GM23338 (cell line): ENCODE measurements around the gene NADK. TPM values are rescaled to one million over a fixed set of nuclear protein-coding genes. Genes with fewer than 3 reads are reported as not detected.

ENCODE experiments used
- ATAC-seq: fragments of 200-7000 bp; cut with Tn5 transposase; 3 replicates; pipeline ENCODE4 v1.9.1; 2020
- DNase-seq: peaks from one replicate; pipeline ENCODE4 v3.0.0-alpha.2; 2015; ENCODE audit warnings: low spot score
- H2AFZ ChIP-seq: fragments of 200-600 bp; sonication (generic); 2 replicates; pipeline ENCODE4 v1.8.0; 2016; ENCODE audit warnings: antibody characterized with exemption, mild to moderate bottlenecking, moderate library complexity
- H3F3A ChIP-seq: fragments of 200-600 bp; sonication (generic); replicated peaks from 2 replicates; pipeline ENCODE4 v1.8.0; 2017; ENCODE audit warnings: antibody characterized with exemption, mixed run types, low read depth
- H3K27ac ChIP-seq: fragments of 200-600 bp; sonication (generic); 2 replicates; pipeline ENCODE4 v1.6.1; 2016; ENCODE audit warnings: low read depth
- H3K27me3 ChIP-seq: fragments of 200-600 bp; sonication (generic); 2 replicates; pipeline ENCODE4 v1.8.0; 2016; ENCODE audit warnings: mild to moderate bottlenecking, mixed run types, moderate library complexity; ENCODE audit not compliant: insufficient read depth
- H3K36me3 ChIP-seq: fragments of 200-600 bp; sonication (generic); 2 replicates; pipeline ENCODE4 v1.8.0; 2016; ENCODE audit warnings: mild to moderate bottlenecking; ENCODE audit not compliant: insufficient read depth
- H3K4me1 ChIP-seq: fragments of 200-600 bp; sonication (generic); 2 replicates; pipeline ENCODE4 v1.8.0; 2016; ENCODE audit warnings: mild to moderate bottlenecking, moderate library complexity; ENCODE audit not compliant: insufficient read depth
- H3K4me2 ChIP-seq: fragments of 200-600 bp; sonication (generic); 2 replicates; pipeline ENCODE4 v1.7.1; 2017; ENCODE audit warnings: mixed run types
- H3K4me3 ChIP-seq: fragments of 200-600 bp; sonication (generic); 2 replicates; pipeline ENCODE4 v1.6.1; 2016; ENCODE audit warnings: mixed run types
- H3K79me2 ChIP-seq: fragments of 200-600 bp; sonication (generic); replicated peaks from 2 replicates; pipeline ENCODE4 v1.8.0; 2017; ENCODE audit warnings: mild to moderate bottlenecking; ENCODE audit not compliant: insufficient read depth
- H3K9me2 ChIP-seq: fragments of 200-600 bp; sonication (generic); 2 replicates; pipeline ENCODE4 v1.8.0; 2017; ENCODE audit not compliant: insufficient read depth
- H4K20me1 ChIP-seq: fragments of 200-600 bp; sonication (generic); replicated peaks from 2 replicates; pipeline ENCODE4 v1.8.0; 2017; ENCODE audit warnings: mild to moderate bottlenecking; ENCODE audit not compliant: insufficient read depth
- H3K27ac Mint-ChIP-seq: 2 replicates; pipeline ENCODE4 v1.8.0; 2020; ENCODE audit warnings: inconsistent platforms, mild to moderate bottlenecking, moderate library complexity, mixed read lengths
- H3K27me3 Mint-ChIP-seq: 3 replicates; pipeline ENCODE4 v1.8.0; 2022; ENCODE audit warnings: low read depth, mild to moderate bottlenecking, moderate library complexity, mixed read lengths, inconsistent platforms; ENCODE audit not compliant: insufficient read depth, poor library complexity
- H3K36me3 Mint-ChIP-seq: 3 replicates; pipeline ENCODE4 v1.8.0; 2021; ENCODE audit warnings: low read depth, mild to moderate bottlenecking, inconsistent platforms, moderate library complexity, mixed read lengths
- H3K4me1 Mint-ChIP-seq: 3 replicates; pipeline ENCODE4 v1.8.0; 2020; ENCODE audit warnings: mild to moderate bottlenecking, inconsistent platforms, mixed read lengths
- H3K4me3 Mint-ChIP-seq: 3 replicates; pipeline ENCODE4 v1.8.0; 2021; ENCODE audit warnings: moderate library complexity, mild to moderate bottlenecking, inconsistent platforms, mixed read lengths
- H3K9me3 Mint-ChIP-seq: 3 replicates; pipeline ENCODE4 v1.8.0; 2020; ENCODE audit warnings: moderate library complexity, mild to moderate bottlenecking, inconsistent platforms, mixed read lengths
- EZH2 ChIP-seq: fragments of 200-600 bp; sonication (generic); IDR thresholded peaks from one replicate; pipeline ENCODE4 v1.8.0; 2017; ENCODE audit warnings: antibody characterized with exemption, mild to moderate bottlenecking, low read depth; ENCODE audit not compliant: unreplicated experiment
- JUNB ChIP-seq: IDR thresholded peaks from one replicate; pipeline ENCODE4 v1.6.1; 2016; ENCODE audit warnings: antibody characterized with exemption; ENCODE audit not compliant: unreplicated experiment
- NANOG ChIP-seq: IDR thresholded peaks from 2 replicates; pipeline ENCODE4 v1.6.1; 2016; ENCODE audit warnings: antibody characterized with exemption, borderline replicate concordance
- POLR2AphosphoS5 ChIP-seq: IDR thresholded peaks from 2 replicates; pipeline ENCODE4 v1.6.1; 2016; ENCODE audit warnings: antibody characterized with exemption, low read depth
- ZNF114 ChIP-seq: fragments of 250-450 bp; sonication (Bioruptor Pico); IDR thresholded peaks from 2 replicates; pipeline ENCODE4 v1.5.0; 2020; ENCODE audit warnings: mild to moderate bottlenecking, moderate library complexity
- polyA plus RNA-seq: library from polyadenylated mRNA; unstranded; fragments of >200 nt; fragmentation: Nextera tagmentation; extraction: Ambion mirVana; gene quantifications from 2 replicates; pipeline ENCODE4 v1.2.1, GENCODE V29; 2016
- total RNA-seq: library from RNA; depleted of rRNA; stranded (reverse); fragments of >200 nt; shearing (Covaris generic); gene quantifications from 2 replicates; pipeline ENCODE4 v1.2.3, GENCODE V29; 2014
- TF ChIP-seq, protein P1 (sequence below): IDR thresholded peaks from one replicate; pipeline ENCODE4 v1.6.1; 2018; ENCODE audit warnings: antibody characterized with exemption; ENCODE audit not compliant: unreplicated experiment
- TF ChIP-seq, protein P2 (sequence below): IDR thresholded peaks from 2 replicates; pipeline ENCODE4 v1.6.1; 2016; ENCODE audit warnings: antibody characterized with exemption
- TF ChIP-seq, protein P3 (sequence below), 2 experiments: fragments of 200-600 bp in 1 of 2; sonication (generic) in 1 of 2; conservative IDR thresholded peaks; 2 replicates each; pipeline versions ENCODE4 v1.5.1 to v1.6.1; 2016 to 2017; ENCODE audit warnings: antibody characterized with exemption in 2 of 2, low read depth in 2 of 2, mild to moderate bottlenecking in 2 of 2, moderate library complexity in 1 of 2

The NADK gene
- total and polyA plus RNA-seq, 2 experiments from 2014 or later: 45.3 to 73.2 TPM

DNA sequence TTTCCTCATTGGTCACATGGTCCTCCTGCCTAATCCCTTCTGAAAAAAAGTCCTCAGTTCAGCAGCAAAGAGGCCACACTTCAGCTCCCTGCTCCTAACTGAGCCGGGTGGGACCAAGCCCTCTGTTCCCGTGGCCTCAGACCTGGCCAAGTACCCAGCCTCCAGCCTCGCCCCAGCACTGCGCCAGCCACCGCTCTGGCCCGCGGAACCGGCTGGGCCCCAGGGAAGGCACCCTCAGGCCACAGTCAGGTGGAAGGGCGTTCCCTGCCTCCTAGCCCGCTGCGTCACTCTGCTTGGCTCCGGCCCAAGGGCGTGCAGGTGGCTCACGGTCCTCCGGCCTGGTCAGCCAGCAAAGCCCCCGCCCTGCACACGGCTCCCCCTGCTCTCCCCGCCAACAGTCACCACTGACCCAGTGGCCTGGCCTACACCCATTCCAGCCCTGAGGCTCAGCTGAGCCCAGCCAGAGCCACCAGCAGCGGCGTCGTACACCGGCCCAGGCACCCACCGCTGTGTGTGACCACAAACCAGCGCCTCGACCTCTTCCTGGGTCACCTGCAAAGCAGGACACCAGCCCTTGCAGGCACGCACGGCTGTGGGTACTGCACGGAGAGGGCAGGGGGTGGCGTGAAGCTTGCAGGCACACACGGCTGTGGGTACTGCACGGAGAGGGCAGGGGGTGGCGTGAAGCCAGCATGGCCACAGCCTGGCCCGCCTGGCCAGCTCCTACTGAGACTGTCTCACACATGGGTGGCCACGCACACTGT, 19.4 kb downstream of the NADK start:
- Mint-ChIP-seq H3K9me3 (no peaks in the 10 kb centered on the region), H3K4me3 (no peak overlapping the region), H3K36me3 (peaks cover 78% of the 10 kb centered on the region), H3K27me3 (peaks cover 14% of the 10 kb centered on the region), H3K27ac (no peak overlapping the region), H3K4me1 (no peaks in the 10 kb centered on the region)
- H4K20me1 ChIP-seq: peaks cover 21% of the 10 kb centered on the region
- no peak overlapping the region for H3K4me3 ChIP-seq
- H3K79me2 ChIP-seq: peaks cover 38% of the 10 kb centered on the region
- ATAC-seq (no peak; the same call in 2 of the 3 replicates), DNase-seq (no peak)
- H3K27me3 ChIP-seq: no peaks in the 10 kb centered on the region
- H3K4me2 ChIP-seq: no peak overlapping the region
- no peak overlapping the region for H2AFZ ChIP-seq
- H3K36me3 ChIP-seq: peaks cover 16% of the 10 kb centered on the region; the same call in 1 of the 2 replicates
- TF ChIP-seq, protein P1, sequence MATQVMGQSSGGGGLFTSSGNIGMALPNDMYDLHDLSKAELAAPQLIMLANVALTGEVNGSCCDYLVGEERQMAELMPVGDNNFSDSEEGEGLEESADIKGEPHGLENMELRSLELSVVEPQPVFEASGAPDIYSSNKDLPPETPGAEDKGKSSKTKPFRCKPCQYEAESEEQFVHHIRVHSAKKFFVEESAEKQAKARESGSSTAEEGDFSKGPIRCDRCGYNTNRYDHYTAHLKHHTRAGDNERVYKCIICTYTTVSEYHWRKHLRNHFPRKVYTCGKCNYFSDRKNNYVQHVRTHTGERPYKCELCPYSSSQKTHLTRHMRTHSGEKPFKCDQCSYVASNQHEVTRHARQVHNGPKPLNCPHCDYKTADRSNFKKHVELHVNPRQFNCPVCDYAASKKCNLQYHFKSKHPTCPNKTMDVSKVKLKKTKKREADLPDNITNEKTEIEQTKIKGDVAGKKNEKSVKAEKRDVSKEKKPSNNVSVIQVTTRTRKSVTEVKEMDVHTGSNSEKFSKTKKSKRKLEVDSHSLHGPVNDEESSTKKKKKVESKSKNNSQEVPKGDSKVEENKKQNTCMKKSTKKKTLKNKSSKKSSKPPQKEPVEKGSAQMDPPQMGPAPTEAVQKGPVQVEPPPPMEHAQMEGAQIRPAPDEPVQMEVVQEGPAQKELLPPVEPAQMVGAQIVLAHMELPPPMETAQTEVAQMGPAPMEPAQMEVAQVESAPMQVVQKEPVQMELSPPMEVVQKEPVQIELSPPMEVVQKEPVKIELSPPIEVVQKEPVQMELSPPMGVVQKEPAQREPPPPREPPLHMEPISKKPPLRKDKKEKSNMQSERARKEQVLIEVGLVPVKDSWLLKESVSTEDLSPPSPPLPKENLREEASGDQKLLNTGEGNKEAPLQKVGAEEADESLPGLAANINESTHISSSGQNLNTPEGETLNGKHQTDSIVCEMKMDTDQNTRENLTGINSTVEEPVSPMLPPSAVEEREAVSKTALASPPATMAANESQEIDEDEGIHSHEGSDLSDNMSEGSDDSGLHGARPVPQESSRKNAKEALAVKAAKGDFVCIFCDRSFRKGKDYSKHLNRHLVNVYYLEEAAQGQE: no peak
- TF ChIP-seq, protein P2, sequence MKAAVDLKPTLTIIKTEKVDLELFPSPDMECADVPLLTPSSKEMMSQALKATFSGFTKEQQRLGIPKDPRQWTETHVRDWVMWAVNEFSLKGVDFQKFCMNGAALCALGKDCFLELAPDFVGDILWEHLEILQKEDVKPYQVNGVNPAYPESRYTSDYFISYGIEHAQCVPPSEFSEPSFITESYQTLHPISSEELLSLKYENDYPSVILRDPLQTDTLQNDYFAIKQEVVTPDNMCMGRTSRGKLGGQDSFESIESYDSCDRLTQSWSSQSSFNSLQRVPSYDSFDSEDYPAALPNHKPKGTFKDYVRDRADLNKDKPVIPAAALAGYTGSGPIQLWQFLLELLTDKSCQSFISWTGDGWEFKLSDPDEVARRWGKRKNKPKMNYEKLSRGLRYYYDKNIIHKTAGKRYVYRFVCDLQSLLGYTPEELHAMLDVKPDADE: no peak
- no peak for TF ChIP-seq NANOG
- no peak for TF ChIP-seq ZNF114 (CRISPR knock-in tag)
- TF ChIP-seq POLR2AphosphoS5: no peak
- H3K27ac ChIP-seq: no peak overlapping the region
- no peaks in the 10 kb centered on the region for H3K4me1 ChIP-seq
- no peaks in the 10 kb centered on the region for H3K9me2 ChIP-seq
- peaks cover 3% of the 10 kb centered on the region; the same call in 1 of the 2 replicates for H3F3A ChIP-seq

DNA sequence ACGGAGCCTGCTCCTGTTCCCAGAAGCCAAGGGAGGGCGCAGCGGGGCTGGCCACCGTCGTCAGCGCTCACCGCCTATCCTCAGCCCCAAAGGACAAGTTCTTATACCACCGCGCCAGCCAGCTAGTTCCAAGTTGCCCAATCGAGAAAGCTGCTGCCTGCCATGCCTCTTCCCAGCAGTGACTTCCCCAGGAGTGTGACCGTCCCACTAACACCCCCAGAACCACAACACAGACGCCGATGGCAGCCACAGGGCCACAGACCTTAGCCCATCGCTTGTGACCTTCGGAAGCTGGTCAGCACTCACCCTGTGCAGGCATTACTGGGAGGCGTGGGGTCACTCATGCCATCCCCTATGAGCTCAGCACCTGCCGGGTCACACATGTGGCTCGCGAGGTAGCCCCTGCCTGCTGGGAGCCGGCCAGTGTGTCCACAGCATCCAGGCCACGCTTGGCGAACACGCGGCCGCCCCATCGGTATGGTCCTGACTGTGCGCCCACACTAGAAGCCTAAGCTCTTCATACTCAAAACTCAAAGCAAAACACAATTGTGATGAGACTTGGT, 20.1 kb downstream of the NADK start:
- Histone ChIP-seq H3K27ac (no peak overlapping the region), H3K4me2 (no peak overlapping the region), H3K4me1 (no peaks in the 10 kb centered on the region), H3F3A (peaks cover 8% of the 10 kb centered on the region; the same call in 1 of the 2 replicates), H3K4me3 (no peak overlapping the region), H3K9me2 (no peaks in the 10 kb centered on the region), H3K27me3 (no peaks in the 10 kb centered on the region), H3K79me2 (peaks cover 35% of the 10 kb centered on the region), H2AFZ (no peak overlapping the region), H3K36me3 (peaks cover 16% of the 10 kb centered on the region; the same call in 1 of the 2 replicates), H4K20me1 (peaks cover 17% of the 10 kb centered on the region; the same call in 1 of the 2 replicates)
- peak overlapping the region; percentile 53 for H3K27ac Mint-ChIP-seq
- no peak for DNase-seq
- H3K27me3 Mint-ChIP-seq: peaks cover 14% of the 10 kb centered on the region
- peaks cover 75% of the 10 kb centered on the region for H3K36me3 Mint-ChIP-seq
- no peaks in the 10 kb centered on the region for H3K9me3 Mint-ChIP-seq
- no peak overlapping the region for H3K4me3 Mint-ChIP-seq
- no peak for ATAC-seq
- no peaks in the 10 kb centered on the region for H3K4me1 Mint-ChIP-seq
- TF ChIP-seq JUNB (no peak), EZH2 (no peak), NANOG (no peak)
- TF ChIP-seq, protein P3, sequence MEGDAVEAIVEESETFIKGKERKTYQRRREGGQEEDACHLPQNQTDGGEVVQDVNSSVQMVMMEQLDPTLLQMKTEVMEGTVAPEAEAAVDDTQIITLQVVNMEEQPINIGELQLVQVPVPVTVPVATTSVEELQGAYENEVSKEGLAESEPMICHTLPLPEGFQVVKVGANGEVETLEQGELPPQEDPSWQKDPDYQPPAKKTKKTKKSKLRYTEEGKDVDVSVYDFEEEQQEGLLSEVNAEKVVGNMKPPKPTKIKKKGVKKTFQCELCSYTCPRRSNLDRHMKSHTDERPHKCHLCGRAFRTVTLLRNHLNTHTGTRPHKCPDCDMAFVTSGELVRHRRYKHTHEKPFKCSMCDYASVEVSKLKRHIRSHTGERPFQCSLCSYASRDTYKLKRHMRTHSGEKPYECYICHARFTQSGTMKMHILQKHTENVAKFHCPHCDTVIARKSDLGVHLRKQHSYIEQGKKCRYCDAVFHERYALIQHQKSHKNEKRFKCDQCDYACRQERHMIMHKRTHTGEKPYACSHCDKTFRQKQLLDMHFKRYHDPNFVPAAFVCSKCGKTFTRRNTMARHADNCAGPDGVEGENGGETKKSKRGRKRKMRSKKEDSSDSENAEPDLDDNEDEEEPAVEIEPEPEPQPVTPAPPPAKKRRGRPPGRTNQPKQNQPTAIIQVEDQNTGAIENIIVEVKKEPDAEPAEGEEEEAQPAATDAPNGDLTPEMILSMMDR (conservative IDR thresholded peaks at IDR 0.05; ENCODE audit: low read depth in 2 of 2): no peak
- TF ChIP-seq, protein P2: no peak
